GM21360 (cell line): Measurements from ENCODE around the gene FZD2.
"Not testable (repeated sequence)": the region's sequence is repeated elsewhere in the genome, so short reads cannot be mapped to it uniquely, and the experiment has no call there.

Experiments
- ATAC-seq: cut with Tn5 transposase; IDR thresholded peaks from one replicate; pipeline ENCODE4 v1.9.1; 2021; ENCODE audit warnings: mild to moderate bottlenecking, moderate library complexity; ENCODE audit not compliant: unreplicated experiment

The FZD2 gene

DNA sequence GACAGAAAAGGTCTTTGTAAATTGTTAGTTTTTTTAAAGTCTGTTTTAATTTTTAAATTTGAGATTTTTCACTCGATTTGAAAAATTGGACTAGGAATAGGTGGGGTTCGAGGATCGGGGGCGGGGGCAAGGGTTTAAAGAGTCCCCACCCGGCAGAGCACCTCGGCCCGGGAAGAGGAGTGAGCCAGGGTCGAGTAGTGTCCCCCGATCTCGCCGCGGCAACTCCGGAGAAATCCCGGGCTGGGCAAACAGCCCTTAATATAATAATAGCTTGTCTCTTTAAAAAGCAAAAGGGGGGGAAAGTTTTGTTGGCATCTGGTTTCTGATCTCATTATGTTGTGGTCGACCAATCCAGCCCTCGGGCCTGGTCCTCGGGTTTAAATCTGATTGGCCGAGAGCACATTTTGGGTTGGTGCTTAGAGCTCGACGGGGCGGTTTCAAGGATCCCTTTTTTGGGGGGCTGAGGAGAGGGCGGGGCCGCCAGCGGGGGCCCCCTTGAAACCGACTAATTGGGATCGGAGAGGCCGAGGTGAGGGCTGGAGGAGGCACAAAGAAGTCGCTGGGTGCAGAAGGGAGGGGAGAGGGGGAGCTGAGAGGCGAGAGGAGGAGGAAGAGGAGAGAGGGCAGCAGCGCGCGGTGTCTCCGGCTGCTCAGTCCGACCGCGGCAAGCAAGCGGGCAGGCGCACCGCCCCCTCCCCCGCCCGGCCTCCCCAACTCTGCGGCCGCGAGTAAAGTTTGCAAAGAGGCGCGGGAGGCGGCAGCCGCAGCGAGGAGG is at the start of gene FZD2:
FZD2 (plus strand) TSS at position 653 of the 775 bp plus-strand sequence. CDS start 205 bp downstream, outside the sequence.
- ATAC-seq: no peak

DNA sequence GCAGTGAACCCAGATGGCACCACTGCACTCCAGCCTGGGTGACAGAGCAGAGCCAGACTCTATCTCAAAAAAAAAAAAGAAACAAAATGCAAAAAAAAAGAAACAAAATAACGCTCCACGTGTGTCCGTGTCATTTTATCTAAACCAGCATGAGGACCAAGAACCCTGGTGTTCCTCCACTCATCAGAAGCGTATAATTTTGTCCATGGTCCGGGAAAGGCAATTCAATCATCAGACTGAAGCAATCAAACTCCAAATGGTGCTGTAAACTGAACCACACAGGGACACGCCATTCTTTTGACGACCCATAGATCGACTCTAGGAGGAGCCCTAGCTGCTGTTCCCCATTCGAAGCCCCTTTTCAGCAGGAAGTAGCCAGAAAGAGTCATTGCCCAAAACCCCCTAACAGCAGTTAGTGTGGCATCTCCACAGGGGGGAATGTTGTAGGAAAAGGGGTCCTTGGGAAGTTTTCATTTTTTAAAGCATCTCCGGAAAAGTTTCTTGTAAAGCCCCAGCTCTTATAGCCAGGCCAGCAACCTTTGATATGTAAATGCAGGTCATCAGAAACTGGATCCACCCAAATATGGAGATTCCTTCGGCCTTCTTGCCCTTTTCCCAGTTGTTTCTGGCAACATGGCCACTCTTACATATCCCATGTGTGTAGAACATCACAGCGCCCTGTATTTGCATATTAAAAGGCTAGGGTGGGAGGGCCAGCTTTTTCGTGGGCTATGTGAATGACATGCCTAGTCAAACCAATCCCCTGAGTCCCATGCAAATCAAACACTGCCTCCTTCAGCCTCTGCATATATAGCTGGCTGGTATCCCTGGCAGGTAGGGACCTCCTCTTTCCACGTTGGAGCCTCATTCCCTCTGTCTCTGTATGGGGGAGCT is 45.8 kb upstream of the FZD2 start:
- ATAC-seq: not testable (repeated sequence)

DNA sequence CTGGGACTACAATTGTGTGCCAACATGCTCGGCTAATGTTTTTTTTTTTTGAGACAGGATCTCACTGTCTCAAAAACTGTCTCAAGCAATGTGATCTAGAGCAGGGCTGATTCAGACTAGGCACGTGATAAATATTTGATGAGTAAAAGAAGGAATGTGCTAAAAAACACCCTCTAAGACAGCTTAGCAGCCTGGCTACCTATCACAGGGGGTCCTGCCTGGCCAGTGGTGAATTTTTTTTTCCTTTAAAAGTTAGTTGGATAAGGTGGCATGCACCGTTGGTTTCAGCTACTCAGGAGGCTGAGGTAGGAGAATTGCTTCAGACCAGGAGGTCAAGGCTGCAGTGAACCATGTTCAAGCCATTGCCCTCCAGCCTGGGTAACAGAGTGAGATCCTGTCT is 39.3 kb upstream of the FZD2 start:
- no peak for ATAC-seq

DNA sequence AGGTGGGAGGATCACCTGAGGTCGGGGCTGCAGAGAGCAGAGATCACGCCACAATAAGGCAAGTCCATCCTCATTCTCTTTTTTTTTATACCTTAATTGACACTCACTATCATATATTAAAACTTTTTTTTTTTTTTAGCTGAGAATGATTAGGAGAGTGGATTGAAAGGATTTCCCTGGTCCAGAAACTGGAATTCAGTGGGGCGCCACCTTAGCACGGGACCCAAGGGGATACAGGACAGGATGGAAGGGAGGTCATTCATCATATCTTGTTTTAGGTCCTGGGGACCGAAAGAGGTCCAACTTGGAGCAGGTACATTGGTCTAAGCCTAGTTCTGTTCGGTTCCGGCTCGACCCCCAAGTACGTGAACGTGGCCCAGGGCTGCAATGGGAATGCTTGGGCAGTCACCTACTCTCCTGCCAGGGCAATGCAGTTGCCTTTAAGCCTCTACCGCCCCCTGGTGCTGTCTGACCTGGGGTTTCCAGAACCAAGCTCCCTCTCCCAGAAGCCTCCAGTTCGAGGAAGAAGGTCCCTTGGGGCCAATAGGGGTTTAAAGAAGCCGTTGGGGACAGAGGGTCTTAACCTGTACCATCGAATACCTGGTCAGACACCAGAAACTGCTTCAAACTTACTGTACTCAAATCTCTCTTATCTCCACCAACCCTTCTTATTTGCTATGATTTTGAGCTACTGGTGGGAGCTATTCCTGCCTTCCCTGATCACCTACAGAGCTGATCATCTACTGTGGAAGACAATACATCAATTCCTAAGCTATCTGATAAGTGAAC is 34.2 kb upstream of the FZD2 start:
- no peak for ATAC-seq

GRCh38 chr17:44523672-44523972 is 33.7 kb upstream of the FZD2 start:
- no peak for ATAC-seq

DNA sequence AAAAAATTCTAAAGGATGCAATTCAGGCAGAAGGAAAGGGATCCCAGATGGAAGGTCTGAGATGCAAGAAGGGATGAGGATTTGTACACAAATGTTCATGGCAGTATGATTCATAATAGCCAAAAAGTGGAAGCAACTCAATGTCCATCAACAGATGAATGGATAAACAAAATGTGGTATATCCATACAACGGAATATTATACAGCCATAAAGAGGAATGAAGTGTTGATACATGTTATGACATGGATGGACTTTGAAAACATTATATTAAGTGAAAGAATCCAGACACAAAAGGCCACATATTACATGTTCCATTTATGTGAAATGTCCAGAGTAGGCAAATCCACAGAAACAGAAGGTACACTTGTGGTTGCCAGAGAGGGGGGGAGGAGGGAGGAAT is 30.2 kb upstream of the FZD2 start:
- no peak for ATAC-seq

DNA sequence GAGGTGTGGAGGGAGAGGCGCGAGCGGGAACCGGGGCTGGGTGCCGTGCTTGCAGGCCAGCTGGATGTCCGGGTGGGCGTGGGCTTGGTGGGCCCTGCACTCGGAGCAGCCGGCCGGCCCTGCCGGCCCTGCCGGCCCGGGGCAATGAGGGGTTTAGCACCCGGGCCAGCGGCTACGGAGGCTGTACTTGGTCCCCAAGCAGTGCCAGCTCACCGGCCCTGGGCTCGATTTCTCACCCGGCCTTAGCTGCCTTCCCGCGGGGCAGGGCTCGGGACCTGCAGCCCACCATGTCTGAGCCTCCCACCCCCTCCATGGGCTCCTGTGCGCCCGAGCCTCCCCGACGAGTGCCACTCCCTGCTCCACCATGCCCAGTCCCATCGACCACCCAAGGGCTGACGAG is 29.3 kb upstream of the FZD2 start:
- no peak for ATAC-seq

- no peak for ATAC-seq
These were observed 27.4 kb upstream of the FZD2 start for GRCh38 chr17:44529864-44530263.

- no peak for ATAC-seq
These were observed 26.3 kb upstream of the FZD2 start for GRCh38 chr17:44530896-44531418.

DNA sequence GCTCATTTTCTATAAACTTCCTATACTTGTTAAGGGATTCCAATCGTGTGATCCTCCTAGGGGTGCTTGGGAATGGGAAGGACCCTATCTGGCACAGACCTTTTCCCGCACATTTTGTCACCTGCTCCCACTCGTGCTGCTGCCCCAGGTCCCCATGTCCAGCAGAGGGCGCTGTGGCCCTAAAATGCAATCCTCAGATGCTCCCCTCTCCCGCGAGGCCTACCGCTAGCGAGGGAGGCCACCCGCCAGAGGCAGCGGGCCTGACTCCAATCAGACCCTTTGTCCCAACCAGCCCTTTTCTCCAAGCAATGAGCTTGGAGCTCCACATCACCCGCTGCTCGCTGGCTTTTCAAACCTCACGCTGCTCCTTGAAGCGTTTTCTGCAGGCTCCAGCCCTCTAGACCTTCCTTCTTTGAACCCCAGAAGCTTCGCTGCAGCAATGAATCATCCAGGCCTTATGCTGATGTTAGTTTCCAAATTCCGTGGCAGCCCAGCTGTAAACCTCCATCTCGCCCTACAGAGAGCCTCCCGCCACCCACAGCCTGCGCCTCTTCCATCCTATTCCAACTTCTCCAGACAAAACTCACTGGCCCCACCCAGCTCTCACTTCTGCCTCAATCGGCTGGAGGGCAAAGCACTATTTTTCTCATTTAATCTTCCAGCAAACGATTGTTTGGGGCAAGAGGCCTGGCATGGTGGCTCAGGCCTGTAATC is 23.6 kb upstream of the FZD2 start:
- ATAC-seq: no peak

- no peak for ATAC-seq
These were observed 21.0 kb upstream of the FZD2 start for GRCh38 chr17:44536090-44536953.

DNA sequence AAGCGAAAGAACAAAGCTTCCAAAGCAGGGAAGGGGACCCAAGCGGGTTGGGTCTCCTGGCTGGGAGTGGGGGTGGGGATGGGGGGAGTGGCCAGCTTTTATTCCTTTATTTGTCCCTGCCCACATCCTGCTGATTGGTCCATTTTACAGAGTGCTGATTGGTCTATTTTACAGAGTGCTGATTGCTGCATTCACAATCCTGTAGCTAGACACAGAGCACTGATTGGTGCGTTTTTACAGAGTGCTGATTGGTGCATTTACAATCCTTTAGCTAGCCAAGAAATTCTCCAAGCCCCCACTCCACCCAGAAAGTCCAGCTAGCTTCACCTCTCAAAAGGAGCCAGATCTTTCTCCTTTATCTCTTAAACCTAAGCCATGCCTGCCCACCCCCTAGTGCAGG is 19.4 kb upstream of the FZD2 start:
- ATAC-seq: not testable (repeated sequence)

GRCh38 chr17:44539673-44540072 is 17.6 kb upstream of the FZD2 start:
- no peak for ATAC-seq

DNA sequence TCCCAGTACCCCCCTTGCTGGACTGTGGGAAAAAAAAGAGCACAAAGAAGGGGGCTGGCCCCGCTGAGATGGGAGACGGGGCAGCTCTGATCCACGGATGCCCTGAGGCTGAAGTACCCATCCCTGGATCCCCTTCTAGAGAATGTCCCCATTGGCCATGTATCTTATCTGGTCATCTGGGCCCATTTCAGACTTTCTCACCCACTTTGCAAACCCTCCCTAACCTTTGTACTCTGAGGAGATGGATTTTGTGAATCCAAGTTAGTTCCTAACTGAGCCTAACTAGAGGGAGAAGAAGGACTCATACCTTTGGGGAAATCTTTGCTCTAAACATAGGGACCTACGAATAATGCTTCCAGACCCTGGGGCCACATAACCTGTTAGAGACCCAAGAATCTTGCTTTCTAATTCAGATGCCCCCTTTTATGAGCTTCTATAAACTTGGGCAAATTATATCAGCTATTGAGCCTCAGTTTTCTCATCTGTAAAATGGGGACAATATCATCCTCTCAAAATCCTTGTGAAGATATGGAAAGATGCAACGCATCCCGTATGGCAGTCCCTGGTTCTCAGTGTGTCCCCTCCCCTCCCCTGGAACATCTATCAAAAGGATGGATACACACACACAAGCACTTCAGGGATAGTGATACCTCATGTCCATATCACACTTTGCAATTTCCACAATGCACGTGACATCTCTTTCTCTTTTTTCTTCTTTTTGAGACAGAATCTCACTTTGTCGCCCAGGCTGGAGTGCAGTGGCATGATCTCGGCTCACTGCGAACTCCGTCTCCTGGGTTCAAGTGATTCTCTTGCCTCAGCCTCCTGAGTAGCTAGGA is 16.8 kb upstream of the FZD2 start:
- ATAC-seq: no peak

DNA sequence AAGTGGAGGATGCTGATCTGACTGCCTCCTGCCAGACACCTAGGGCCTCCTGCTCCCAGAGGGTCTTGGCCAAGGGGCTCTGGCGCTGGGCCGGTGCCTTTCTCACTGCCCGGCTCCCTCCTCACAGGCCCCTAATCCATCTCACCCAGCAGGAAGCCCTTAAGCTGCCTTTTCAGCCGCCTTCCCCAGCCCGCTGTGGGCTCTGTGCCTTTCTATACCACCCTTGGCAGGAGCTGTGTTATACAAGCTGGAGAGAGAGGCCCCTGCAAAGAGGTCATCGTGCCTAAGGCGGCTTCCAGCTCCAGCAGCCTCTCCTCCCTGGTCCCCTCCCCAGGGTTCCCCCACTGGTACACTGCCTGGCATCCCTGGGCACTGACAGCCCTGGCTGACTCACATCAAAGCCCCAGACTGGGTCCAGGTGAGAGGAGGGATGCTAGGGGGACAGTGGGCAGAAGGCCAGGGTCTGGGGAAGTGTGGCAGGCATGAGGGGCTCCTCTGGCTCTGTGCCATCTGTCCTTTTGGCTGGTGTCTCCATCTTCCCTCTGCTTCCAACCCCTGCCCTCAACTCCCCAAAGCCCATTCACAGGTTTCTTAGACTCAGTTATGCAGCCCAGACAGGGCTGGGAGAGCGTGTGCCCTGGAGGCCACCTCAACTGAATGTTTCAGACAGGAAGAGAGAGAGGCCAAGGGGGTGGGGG is 15.3 kb upstream of the FZD2 start:
- no peak for ATAC-seq

DNA sequence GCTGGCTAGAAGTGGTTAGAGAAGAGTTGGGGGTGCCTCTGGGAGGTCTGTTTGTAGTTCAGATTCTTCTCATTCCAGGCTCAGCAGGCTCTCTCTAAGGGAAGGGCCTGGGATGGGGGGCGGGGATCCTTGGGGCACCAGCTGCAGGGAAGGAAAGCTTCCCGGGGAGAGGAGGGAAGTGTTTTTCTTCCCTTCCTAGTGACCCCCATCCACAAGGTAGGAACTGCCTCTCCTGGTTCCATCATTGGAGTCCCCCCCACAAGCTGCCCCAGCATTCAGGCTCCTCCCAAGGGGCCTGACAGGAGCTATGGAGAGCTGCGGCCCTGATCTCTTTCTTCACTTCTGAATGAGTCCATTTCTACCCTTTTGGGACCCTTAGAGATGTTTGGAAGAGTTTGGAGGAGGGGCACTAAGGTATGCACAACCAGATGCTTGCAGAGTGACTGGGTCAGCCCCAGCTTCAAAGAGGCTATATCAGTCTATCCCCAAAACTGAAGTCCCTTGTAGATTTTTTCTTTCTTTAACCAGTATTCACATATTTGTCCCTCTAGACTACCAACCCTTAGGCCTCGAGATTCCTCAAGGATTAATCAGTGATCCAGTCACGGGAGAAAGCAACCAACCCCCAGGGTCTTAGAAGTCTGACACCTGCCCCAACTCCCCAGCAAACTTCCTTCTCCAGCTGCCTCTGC is 13.9 kb upstream of the FZD2 start:
- ATAC-seq: no peak

DNA sequence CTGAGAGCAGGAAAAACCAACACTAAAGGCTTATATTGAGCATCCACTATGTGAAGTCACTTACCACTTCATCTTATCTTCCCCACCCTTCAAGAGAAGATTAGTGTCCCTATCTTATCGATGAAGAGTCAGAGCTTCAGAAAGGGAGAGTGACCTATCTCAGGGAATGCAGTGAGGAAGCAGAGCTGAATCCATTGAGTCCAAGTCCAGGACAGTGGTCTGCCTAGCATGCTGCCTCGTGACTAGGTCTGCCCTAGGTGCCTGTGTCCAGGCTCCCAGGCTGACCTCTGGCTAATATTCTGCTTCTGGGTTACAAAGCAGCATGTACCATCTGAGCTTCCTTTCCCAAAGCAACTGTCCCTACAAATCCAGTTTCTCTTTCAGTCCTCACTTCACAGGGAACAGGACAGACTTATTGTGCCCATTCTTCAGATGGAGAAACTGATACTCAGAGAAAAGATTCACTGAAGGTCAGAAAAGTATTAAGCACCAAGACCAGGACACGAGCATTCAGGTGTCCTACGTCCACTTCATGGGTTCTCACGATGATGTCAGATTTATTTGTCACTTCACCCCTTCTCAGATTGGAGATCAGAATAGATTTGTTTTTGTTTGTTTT is 13.3 kb upstream of the FZD2 start:
- ATAC-seq: no peak
